ENCODE results near the gene ACO2. TPM values are rescaled to one million over a fixed set of nuclear protein-coding genes. Genes with fewer than 3 reads are reported as not detected.

Gene ACO2
- total RNA-seq, 5 donors from 2014 or later (not counting 1 experiment from before 2014, with no cell fraction given): 72.0 to 82.2 (median 77.0) TPM

DNA sequence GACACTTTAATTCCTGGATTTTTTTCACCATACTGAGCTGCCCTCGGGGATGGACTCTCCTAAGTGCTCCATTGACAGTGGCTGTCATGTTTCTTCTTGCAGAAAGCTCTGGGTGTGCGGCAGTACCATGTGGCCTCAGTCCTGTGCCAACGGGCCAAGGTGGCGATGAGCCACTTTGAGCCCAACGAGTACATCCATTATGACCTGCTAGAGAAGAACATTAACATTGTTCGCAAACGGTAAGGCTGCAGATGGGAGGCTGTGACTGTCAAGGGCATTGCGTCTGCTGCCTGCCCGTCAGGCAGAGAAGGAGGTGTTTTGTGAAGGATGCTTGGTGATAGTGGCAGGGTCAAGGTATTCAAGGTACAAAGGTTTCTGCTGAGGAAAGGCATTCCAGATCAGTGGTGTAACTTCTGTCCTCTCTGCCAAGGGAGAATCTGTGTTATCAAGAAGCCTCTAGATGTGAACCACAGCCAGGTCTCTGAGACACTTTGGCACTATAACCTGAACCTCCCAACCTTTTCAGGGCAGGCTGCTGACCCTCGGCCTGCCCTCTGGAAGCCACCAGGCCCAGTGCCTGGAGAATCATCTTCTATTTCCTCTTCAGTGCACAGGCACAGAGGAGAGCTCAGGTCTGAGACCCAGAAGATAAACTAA lies 30.8 kb downstream of the ACO2 start:
- DNase-seq: no peak
- H3K36me3 ChIP-seq (ENCODE audit: control insufficient read depth in 2 of 2, extremely low read depth in 1 of 2, insufficient read depth in 1 of 2, low read length in 1 of 2): peaks cover 12 to 39% of the 10 kb centered on the region in 2 donors
- no peak overlapping the region for H3K27ac ChIP-seq (ENCODE audit: low read length)
- H3K4me3 ChIP-seq (ENCODE audit: control insufficient read depth in 1 of 2, extremely low read depth in 1 of 2, low read length in 1 of 2): no peak overlapping the region
- WGBS (ENCODE audit: insufficient coverage): 99% methylated on average over 7 of the region's 10 CpGs
- ChIA-PET POLR2A (interaction anchor here in 1 of 2 donors (0.5 kb wide), 1 partner anchor 169 kb away, joined by 5 read pairs; no protein-coding TSS in a partner anchor), CTCF (interaction anchor here in 1 of 2 donors (1.2 kb wide), 1 partner anchor 18 kb away, joined by 3 read pairs; no protein-coding TSS in a partner anchor)
- no peak overlapping the region for H3K4me3 Mint-ChIP-seq
- no peaks in the 10 kb centered on the region for H3K27me3 ChIP-seq (replicated peaks in 1 of 2; ENCODE audit: control insufficient read depth in 2 of 2, extremely low read depth in 1 of 2, insufficient read depth in 2 of 2, low read length in 1 of 2)
- peaks cover 0 to 1% (median 0%) of the 10 kb centered on the region in 3 donors for H3K4me1 Mint-ChIP-seq
- H3K9me3 Mint-ChIP-seq: no peaks in the 10 kb centered on the region
- H3K4me1 ChIP-seq (ENCODE audit: control insufficient read depth in 1 of 2, extremely low read depth in 1 of 2, insufficient read depth in 2 of 2, low read length in 2 of 2): no peaks in the 10 kb centered on the region
- no peaks in the 10 kb centered on the region for H3K9me3 ChIP-seq
- peaks cover 27% of the 10 kb centered on the region for H3K36me3 Mint-ChIP-seq
- no peaks in the 10 kb centered on the region for H3K27me3 Mint-ChIP-seq
- ATAC-seq (replicated peaks in 1 of 4): no peak
- H3K27ac Mint-ChIP-seq: peak overlapping the region in 1 of 2 donors; percentile 27

DNA sequence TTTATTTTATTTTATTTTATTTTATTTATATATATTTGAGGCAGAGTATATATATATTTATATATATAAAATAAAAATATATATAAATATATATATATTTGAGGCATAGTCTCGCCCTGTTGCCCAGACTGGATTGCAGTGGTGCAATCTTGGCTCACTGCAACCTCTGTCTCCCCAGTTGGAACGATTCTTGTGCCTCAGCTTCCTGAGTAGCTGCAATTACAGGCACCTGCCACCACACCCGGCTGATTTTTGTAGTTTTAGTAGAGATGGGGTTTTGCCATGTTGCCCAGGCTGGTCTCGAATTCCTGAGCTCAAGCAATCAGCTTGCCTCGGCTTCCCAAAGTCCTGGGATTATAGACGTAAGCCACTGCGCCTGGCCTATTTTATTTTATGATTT lies 31.4 kb downstream of the ACO2 start:
- Histone ChIP-seq H3K4me1 (ENCODE audit: control insufficient read depth in 1 of 2, extremely low read depth in 1 of 2, insufficient read depth in 2 of 2, low read length in 2 of 2) (no peaks in the 10 kb centered on the region), H3K4me3 (ENCODE audit: control insufficient read depth in 1 of 2, extremely low read depth in 1 of 2, low read length in 1 of 2) (no peak overlapping the region), H3K36me3 (ENCODE audit: control insufficient read depth in 2 of 2, extremely low read depth in 1 of 2, insufficient read depth in 1 of 2, low read length in 1 of 2) (peaks cover 12 to 40% of the 10 kb centered on the region in 2 donors), H3K27ac (ENCODE audit: low read length) (no peak overlapping the region), H3K9me3 (no peaks in the 10 kb centered on the region), H3K27me3 (replicated peaks in 1 of 2; ENCODE audit: control insufficient read depth in 2 of 2, extremely low read depth in 1 of 2, insufficient read depth in 2 of 2, low read length in 1 of 2) (no peaks in the 10 kb centered on the region)
- no peak overlapping the region for H3K4me3 Mint-ChIP-seq
- DNase-seq (no peak), ATAC-seq (replicated peaks in 1 of 4) (no peak)
- no peaks in the 10 kb centered on the region for H3K9me3 Mint-ChIP-seq
- H3K36me3 Mint-ChIP-seq: peaks cover 30% of the 10 kb centered on the region
- peaks cover 0 to 1% (median 0%) of the 10 kb centered on the region in 3 donors for H3K4me1 Mint-ChIP-seq
- no peaks in the 10 kb centered on the region for H3K27me3 Mint-ChIP-seq
- ChIA-PET CTCF (interaction anchor here in 1 of 2 donors (1.2 kb wide), 1 partner anchor 18 kb away, joined by 3 read pairs; no protein-coding TSS in a partner anchor), POLR2A (no interaction called here)
- WGBS (ENCODE audit: insufficient coverage): 92% methylated on average over 6 of the region's 7 CpGs
- no peak overlapping the region for H3K27ac Mint-ChIP-seq

DNA sequence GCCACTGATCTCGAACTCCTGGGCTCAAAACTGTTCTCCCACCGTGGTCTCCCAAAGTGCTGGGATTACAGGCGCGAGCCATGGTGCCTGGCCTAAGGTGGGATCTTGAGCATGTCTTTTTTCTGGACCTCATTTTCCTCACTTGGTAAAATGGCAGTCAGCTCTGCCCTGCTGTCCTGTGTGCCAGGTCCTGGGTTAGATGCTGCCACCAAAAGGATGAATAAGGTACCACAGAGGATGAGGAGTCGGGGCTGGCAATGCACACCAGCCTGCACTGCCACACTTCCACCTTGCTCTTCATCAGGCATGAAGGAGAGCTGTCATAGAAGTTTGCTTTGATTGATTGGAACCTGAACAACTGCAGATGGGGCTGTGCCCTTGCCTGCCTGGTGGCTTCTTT lies 32.3 kb downstream of the ACO2 start:
- ChIA-PET CTCF (interaction anchor here in 1 of 2 donors (1.2 kb wide), 1 partner anchor 17 kb away, joined by 3 read pairs; no protein-coding TSS in a partner anchor), POLR2A (no interaction called here)
- Mint-ChIP-seq H3K4me1 (peaks cover 0 to 1% (median 0%) of the 10 kb centered on the region in 3 donors), H3K27ac (no peak overlapping the region), H3K4me3 (no peak overlapping the region), H3K27me3 (no peaks in the 10 kb centered on the region), H3K9me3 (no peaks in the 10 kb centered on the region), H3K36me3 (peaks cover 30% of the 10 kb centered on the region)
- Histone ChIP-seq H3K4me1 (ENCODE audit: control insufficient read depth in 1 of 2, extremely low read depth in 1 of 2, insufficient read depth in 2 of 2, low read length in 2 of 2) (no peaks in the 10 kb centered on the region), H3K27me3 (replicated peaks in 1 of 2; ENCODE audit: control insufficient read depth in 2 of 2, extremely low read depth in 1 of 2, insufficient read depth in 2 of 2, low read length in 1 of 2) (no peaks in the 10 kb centered on the region), H3K27ac (ENCODE audit: low read length) (no peak overlapping the region), H3K9me3 (no peaks in the 10 kb centered on the region), H3K4me3 (ENCODE audit: control insufficient read depth in 1 of 2, extremely low read depth in 1 of 2, low read length in 1 of 2) (no peak overlapping the region), H3K36me3 (ENCODE audit: control insufficient read depth in 2 of 2, extremely low read depth in 1 of 2, insufficient read depth in 1 of 2, low read length in 1 of 2) (peaks cover 12 to 40% of the 10 kb centered on the region in 2 donors)
- DNase-seq (peak in 2 of 35 experiments; percentile 15 to 40), ATAC-seq (replicated peaks in 1 of 4) (peak; percentile 48 to 68 (median 60))
- WGBS (ENCODE audit: insufficient coverage): 95% methylated on average over 4 of the region's 5 CpGs

- Mint-ChIP-seq H3K9me3 (no peaks in the 10 kb centered on the region), H3K36me3 (peaks cover 35% of the 10 kb centered on the region), H3K27me3 (no peaks in the 10 kb centered on the region), H3K27ac (no peak overlapping the region), H3K4me3 (no peak overlapping the region), H3K4me1 (no peaks in the 10 kb centered on the region)
- peaks cover 9 to 57% of the 10 kb centered on the region in 2 donors for H3K36me3 ChIP-seq (ENCODE audit: control insufficient read depth in 2 of 2, extremely low read depth in 1 of 2, insufficient read depth in 1 of 2, low read length in 1 of 2)
- no peak overlapping the region for H3K27ac ChIP-seq (ENCODE audit: low read length)
- 100% methylated on average over 1 of the region's 7 CpGs for WGBS (ENCODE audit: insufficient coverage)
- ATAC-seq (replicated peaks in 1 of 4) (no peak), DNase-seq (no peak)
- POLR2A ChIA-PET: interaction anchor here (0.5 kb wide), 2 partner anchors 123 to 578 kb away, joined by 3 to 4 read pairs; no protein-coding TSS in a partner anchor
- CTCF ChIA-PET: no interaction called here
- no peak overlapping the region for H3K4me3 ChIP-seq (ENCODE audit: control insufficient read depth in 1 of 2, extremely low read depth in 1 of 2, low read length in 1 of 2)
- no peaks in the 10 kb centered on the region for H3K27me3 ChIP-seq (replicated peaks in 1 of 2; ENCODE audit: control insufficient read depth in 2 of 2, extremely low read depth in 1 of 2, insufficient read depth in 2 of 2, low read length in 1 of 2)
- H3K9me3 ChIP-seq: no peaks in the 10 kb centered on the region
- no peaks in the 10 kb centered on the region for H3K4me1 ChIP-seq (ENCODE audit: control insufficient read depth in 1 of 2, extremely low read depth in 1 of 2, insufficient read depth in 2 of 2, low read length in 2 of 2)
Measured at GRCh38 chr22:41504397-41504796, 35.5 kb downstream of the ACO2 start.

- CTCF ChIA-PET: interaction anchor here in 1 of 2 donors (0.7 kb wide), 1 partner anchor 31 kb away, joined by 6 read pairs; no protein-coding TSS in a partner anchor
- H3K4me3 ChIP-seq (ENCODE audit: control insufficient read depth in 1 of 2, extremely low read depth in 1 of 2, low read length in 1 of 2): no peak overlapping the region
- no peaks in the 10 kb centered on the region for H3K9me3 Mint-ChIP-seq
- WGBS (ENCODE audit: insufficient coverage): 80% methylated on average over 2 of the region's 4 CpGs
- POLR2A ChIA-PET: interaction anchor here (0.5 to 0.7 kb wide), 3 partner anchors 123 to 579 kb away, joined by 3 to 6 read pairs (median 4); partner anchors contain the start of gene SREBF2 (in 1 of the 2)
- DNase-seq (no peak), ATAC-seq (replicated peaks in 1 of 4) (no peak)
- H3K4me3 Mint-ChIP-seq: no peak overlapping the region
- no peaks in the 10 kb centered on the region for H3K27me3 ChIP-seq (replicated peaks in 1 of 2; ENCODE audit: control insufficient read depth in 2 of 2, extremely low read depth in 1 of 2, insufficient read depth in 2 of 2, low read length in 1 of 2)
- H3K9me3 ChIP-seq: no peaks in the 10 kb centered on the region
- H3K36me3 Mint-ChIP-seq: peaks cover 33% of the 10 kb centered on the region
- H3K4me1 Mint-ChIP-seq: no peaks in the 10 kb centered on the region
- no peaks in the 10 kb centered on the region for H3K4me1 ChIP-seq (ENCODE audit: control insufficient read depth in 1 of 2, extremely low read depth in 1 of 2, insufficient read depth in 2 of 2, low read length in 2 of 2)
- H3K27me3 Mint-ChIP-seq: no peaks in the 10 kb centered on the region
- no peak overlapping the region for H3K27ac Mint-ChIP-seq
- H3K27ac ChIP-seq (ENCODE audit: low read length): no peak overlapping the region
- H3K36me3 ChIP-seq (ENCODE audit: control insufficient read depth in 2 of 2, extremely low read depth in 1 of 2, insufficient read depth in 1 of 2, low read length in 1 of 2): peaks cover 6 to 55% of the 10 kb centered on the region in 2 donors
Measured at GRCh38 chr22:41504816-41505215, 35.9 kb downstream of the ACO2 start.

- H3K27ac ChIP-seq (ENCODE audit: low read length): no peak overlapping the region
- 100% methylated on average over 8 of the region's 10 CpGs for WGBS (ENCODE audit: insufficient coverage)
- Mint-ChIP-seq H3K36me3 (peaks cover 33% of the 10 kb centered on the region), H3K4me1 (no peaks in the 10 kb centered on the region), H3K9me3 (no peaks in the 10 kb centered on the region), H3K27me3 (no peaks in the 10 kb centered on the region), H3K27ac (no peak overlapping the region), H3K4me3 (no peak overlapping the region)
- CTCF ChIA-PET: interaction anchor here in 1 of 2 donors (0.7 kb wide), 1 partner anchor 30 kb away, joined by 6 read pairs; no protein-coding TSS in a partner anchor
- no peaks in the 10 kb centered on the region for H3K4me1 ChIP-seq (ENCODE audit: control insufficient read depth in 1 of 2, extremely low read depth in 1 of 2, insufficient read depth in 2 of 2, low read length in 2 of 2)
- H3K27me3 ChIP-seq (replicated peaks in 1 of 2; ENCODE audit: control insufficient read depth in 2 of 2, extremely low read depth in 1 of 2, insufficient read depth in 2 of 2, low read length in 1 of 2): no peaks in the 10 kb centered on the region
- ATAC-seq (replicated peaks in 1 of 4) (no peak), DNase-seq (no peak)
- POLR2A ChIA-PET: interaction anchor here in 1 of 2 donors (0.7 kb wide), 3 partner anchors 28 to 1986 kb away, joined by 3 to 6 read pairs (median 3); partner anchors contain the start of gene SREBF2
- no peak overlapping the region for H3K4me3 ChIP-seq (ENCODE audit: control insufficient read depth in 1 of 2, extremely low read depth in 1 of 2, low read length in 1 of 2)
- H3K36me3 ChIP-seq (ENCODE audit: control insufficient read depth in 2 of 2, extremely low read depth in 1 of 2, insufficient read depth in 1 of 2, low read length in 1 of 2): peaks cover 4 to 55% of the 10 kb centered on the region in 2 donors
- no peaks in the 10 kb centered on the region for H3K9me3 ChIP-seq
Measured at GRCh38 chr22:41505511-41506220, 36.7 kb downstream of the ACO2 start.

Measured in T-cell (primary cell).